Loucy (cell line): ENCODE measurements around the gene RND2.

Experiments
- H2AFZ ChIP-seq: fragments of 200-600 bp; sonication (generic); 2 replicates; pipeline ENCODE4 v1.6.0; 2016; ENCODE audit warnings: antibody characterized with exemption, mild to moderate bottlenecking, low read length, moderate library complexity
- H3F3A ChIP-seq: fragments of 200-600 bp; 2 replicates; pipeline ENCODE4 v1.6.0; 2016; ENCODE audit warnings: antibody characterized with exemption, low read depth, mild to moderate bottlenecking
- H3K27me3 ChIP-seq: fragments of 200-600 bp; sonication (generic); 2 replicates; pipeline ENCODE4 v1.6.1; 2014; ENCODE audit warnings: low read length, mild to moderate bottlenecking; ENCODE audit not compliant: insufficient read depth, poor library complexity, severe bottlenecking
- H3K36me3 ChIP-seq: fragments of 200-600 bp; sonication (generic); 2 replicates; pipeline ENCODE4 v1.6.1; 2016; ENCODE audit warnings: low read length; ENCODE audit not compliant: insufficient read depth
- H3K4me1 ChIP-seq: fragments of 200-600 bp; sonication (generic); 2 replicates; pipeline ENCODE4 v1.5.1; 2014; ENCODE audit warnings: low read length, mild to moderate bottlenecking; ENCODE audit not compliant: insufficient read depth, poor library complexity, severe bottlenecking
- H3K4me2 ChIP-seq: fragments of 200-600 bp; sonication (generic); 2 replicates; pipeline ENCODE4 v1.6.0; 2014; ENCODE audit warnings: antibody characterized with exemption, low read length, low read depth, mild to moderate bottlenecking; ENCODE audit not compliant: poor library complexity, severe bottlenecking
- H3K4me3 ChIP-seq: fragments of 200-600 bp; sonication (generic); 2 replicates; pipeline ENCODE4 v1.5.1; 2014; ENCODE audit warnings: low read length, mild to moderate bottlenecking, mixed read lengths; ENCODE audit not compliant: poor library complexity, severe bottlenecking
- H3K79me2 ChIP-seq: fragments of 200-600 bp; sonication (generic); 2 replicates; pipeline ENCODE4 v1.6.1; 2014; ENCODE audit warnings: low read length; ENCODE audit not compliant: insufficient read depth
- H3K9ac ChIP-seq: fragments of 200-600 bp; sonication (generic); 2 replicates; pipeline ENCODE4 v1.6.0; 2014; ENCODE audit warnings: mild to moderate bottlenecking, low read depth, low read length, moderate library complexity; ENCODE audit not compliant: poor library complexity, severe bottlenecking
- H3K9me2 ChIP-seq: fragments of 200-600 bp; sonication (generic); replicated peaks from 2 replicates; pipeline ENCODE4 v1.6.1; 2016; ENCODE audit warnings: low read depth, low read length, mixed read lengths
- H3K9me3 ChIP-seq: fragments of 200-600 bp; sonication (generic); 2 replicates; pipeline ENCODE4 v1.6.1; 2014; ENCODE audit warnings: mild to moderate bottlenecking, antibody characterized with exemption, low read length, low read depth; ENCODE audit not compliant: insufficient read depth
- H4K20me1 ChIP-seq: fragments of 200-600 bp; sonication (generic); 2 replicates; pipeline ENCODE4 v1.6.0; 2014; ENCODE audit warnings: antibody characterized with exemption, low read length, mild to moderate bottlenecking; ENCODE audit not compliant: insufficient read depth, poor library complexity, severe bottlenecking
- EZH2phosphoT487 ChIP-seq: fragments of 200-600 bp; IDR thresholded peaks from 2 replicates; pipeline ENCODE4 v1.6.1; 2018; ENCODE audit warnings: antibody characterized with exemption, mild to moderate bottlenecking, moderate library complexity, borderline replicate concordance
- TF ChIP-seq, protein P1 (sequence below): fragments of 200-600 bp; sonication (generic); conservative IDR thresholded peaks from 2 replicates; pipeline ENCODE4 v1.5.1; 2014; ENCODE audit warnings: mild to moderate bottlenecking, antibody characterized with exemption, low read length

Gene RND2

DNA sequence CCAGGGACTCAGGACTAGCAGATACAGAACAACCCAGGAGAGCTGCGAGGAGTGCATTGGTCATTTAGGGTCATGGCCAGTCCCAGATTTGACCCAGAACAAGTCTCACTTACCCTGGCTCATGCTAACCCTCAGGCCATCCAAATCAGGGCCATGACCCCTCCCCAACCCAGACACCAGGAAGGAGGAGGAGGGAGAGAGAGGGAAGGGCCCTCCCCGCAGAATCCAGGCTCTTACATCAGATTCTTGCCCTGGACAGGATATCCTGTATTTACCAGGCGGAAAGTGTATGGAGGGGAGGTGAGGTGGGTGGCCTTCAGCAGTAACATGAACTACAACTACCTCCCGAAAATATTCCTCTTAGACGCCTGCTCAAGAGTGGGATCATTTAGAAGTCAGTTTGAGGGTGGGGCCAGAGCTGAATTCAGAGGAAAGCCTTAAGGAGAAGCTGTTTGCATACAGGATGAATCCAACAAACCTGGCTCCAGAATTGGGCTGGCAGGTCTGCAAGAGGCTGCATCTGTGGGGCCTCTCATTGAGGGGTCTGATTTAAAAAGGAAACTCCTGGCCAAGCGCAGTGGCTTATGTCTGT is 4.9 kb upstream of the RND2 start:
- Histone ChIP-seq H3K9ac (peak overlapping the region; percentile 94), H3K36me3 (peaks cover 18% of the 10 kb centered on the region; the same call in 1 of the 2 replicates), H4K20me1 (peaks cover 24% of the 10 kb centered on the region), H3K4me1 (peaks cover 34% of the 10 kb centered on the region), H3F3A (0 out of 2 replicates have a peak, but pooled peaks cover 4% of the 10 kb centered on the region), H3K9me3 (no peaks in the 10 kb centered on the region), H3K79me2 (peaks cover 46% of the 10 kb centered on the region), H2AFZ (no peak overlapping the region), H3K9me2 (no peaks in the 10 kb centered on the region), H3K27me3 (no peaks in the 10 kb centered on the region), H3K4me2 (peak overlapping the region; percentile 91), H3K4me3 (peak overlapping the region; percentile 92)
- TF ChIP-seq, protein P1, sequence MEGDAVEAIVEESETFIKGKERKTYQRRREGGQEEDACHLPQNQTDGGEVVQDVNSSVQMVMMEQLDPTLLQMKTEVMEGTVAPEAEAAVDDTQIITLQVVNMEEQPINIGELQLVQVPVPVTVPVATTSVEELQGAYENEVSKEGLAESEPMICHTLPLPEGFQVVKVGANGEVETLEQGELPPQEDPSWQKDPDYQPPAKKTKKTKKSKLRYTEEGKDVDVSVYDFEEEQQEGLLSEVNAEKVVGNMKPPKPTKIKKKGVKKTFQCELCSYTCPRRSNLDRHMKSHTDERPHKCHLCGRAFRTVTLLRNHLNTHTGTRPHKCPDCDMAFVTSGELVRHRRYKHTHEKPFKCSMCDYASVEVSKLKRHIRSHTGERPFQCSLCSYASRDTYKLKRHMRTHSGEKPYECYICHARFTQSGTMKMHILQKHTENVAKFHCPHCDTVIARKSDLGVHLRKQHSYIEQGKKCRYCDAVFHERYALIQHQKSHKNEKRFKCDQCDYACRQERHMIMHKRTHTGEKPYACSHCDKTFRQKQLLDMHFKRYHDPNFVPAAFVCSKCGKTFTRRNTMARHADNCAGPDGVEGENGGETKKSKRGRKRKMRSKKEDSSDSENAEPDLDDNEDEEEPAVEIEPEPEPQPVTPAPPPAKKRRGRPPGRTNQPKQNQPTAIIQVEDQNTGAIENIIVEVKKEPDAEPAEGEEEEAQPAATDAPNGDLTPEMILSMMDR, result no peak

DNA sequence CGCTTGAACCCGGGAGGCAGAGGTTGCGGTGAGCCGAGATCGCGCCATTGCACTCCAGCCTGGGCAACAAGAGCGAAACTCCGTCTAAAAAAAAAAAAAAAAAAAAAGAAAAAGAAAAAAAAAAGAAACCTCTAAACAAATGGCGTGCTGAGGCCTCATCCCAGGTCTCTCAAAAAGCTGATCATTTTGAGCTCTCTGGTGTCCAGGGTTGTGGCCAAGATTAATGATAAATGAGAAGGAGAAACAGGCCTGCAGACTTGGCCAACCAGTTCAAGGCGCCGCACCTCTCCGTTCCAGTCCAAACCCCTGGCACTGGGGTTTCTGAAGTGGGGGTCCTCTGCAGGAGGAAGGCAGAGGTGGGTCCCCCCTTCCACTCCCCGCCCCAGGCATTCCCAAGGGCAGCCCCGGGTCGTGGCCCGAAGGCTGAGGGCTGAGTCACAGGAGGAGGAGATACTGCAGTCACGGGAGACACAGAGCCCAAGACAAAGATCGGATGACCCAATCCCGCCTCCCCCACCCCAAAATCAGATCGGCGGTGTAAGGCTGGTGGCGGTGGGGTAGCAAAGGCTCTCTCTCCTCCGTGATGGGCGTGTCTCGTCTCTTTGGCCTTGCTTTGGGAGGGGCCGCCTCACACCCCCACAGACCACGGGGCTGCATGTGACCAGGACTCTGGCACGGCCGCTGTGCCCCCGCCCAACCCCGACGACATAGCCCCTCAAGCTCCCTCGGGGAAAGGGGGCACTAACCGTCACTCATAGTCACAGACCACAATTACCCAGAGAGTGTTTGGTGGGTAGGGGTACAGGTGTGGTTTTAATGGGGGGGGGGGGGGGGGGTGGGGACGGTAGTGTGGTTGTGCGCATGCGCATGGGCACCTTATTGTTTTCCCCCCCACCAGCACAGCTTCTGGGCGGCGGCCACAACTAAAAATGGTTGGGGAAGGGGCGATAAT is 4.0 kb upstream of the RND2 start:
- H3K79me2 ChIP-seq, result peaks cover 46% of the 10 kb centered on the region
- H3K36me3 ChIP-seq, result peaks cover 11% of the 10 kb centered on the region; the same call in 1 of the 2 replicates
- peak overlapping the region; percentile 96 for H2AFZ ChIP-seq
- H4K20me1 ChIP-seq, result peaks cover 24% of the 10 kb centered on the region
- peaks cover 36% of the 10 kb centered on the region for H3K4me1 ChIP-seq
- H3K4me2 ChIP-seq, result peak overlapping the region; percentile 91
- H3K27me3 ChIP-seq, result no peaks in the 10 kb centered on the region
- no peaks in the 10 kb centered on the region for H3K9me2 ChIP-seq
- TF ChIP-seq EZH2phosphoT487, result no peak
- TF ChIP-seq, protein P1, result no peak
- H3K4me3 ChIP-seq, result peak overlapping the region; percentile 92
- H3K9me3 ChIP-seq, result no peaks in the 10 kb centered on the region
- peaks cover 7% of the 10 kb centered on the region; the same call in 1 of the 2 replicates for H3F3A ChIP-seq
- peak overlapping the region; percentile 94 for H3K9ac ChIP-seq

- Histone ChIP-seq H4K20me1 (peaks cover 24% of the 10 kb centered on the region), H3K4me1 (peaks cover 45% of the 10 kb centered on the region)
- no peak for TF ChIP-seq EZH2phosphoT487
- TF ChIP-seq, protein P1, result 0 out of 2 replicates have a peak, but pooled peaks have one; percentile 8
Measured at GRCh38 chr17:43021741-43022512, 3.1 kb upstream of the RND2 start, which contains the start of gene VAT1. Gene VAT1 (minus strand): TSS chr17:43022385. CDS start chr17:43022322, 63 bp downstream.

More at GRCh38 chr17:43021741-43022512, 3.1 kb upstream of the RND2 start, which contains the start of gene VAT1:
- Histone ChIP-seq H3K9me2 (no peaks in the 10 kb centered on the region), H3K4me3 (peak within 1 kb of the TSS; percentile 92), H3K79me2 (peaks cover 42% of the 10 kb centered on the region), H3K9me3 (no peaks in the 10 kb centered on the region), H3K4me2 (peak within 1 kb of the TSS; percentile 91), H3F3A (peaks cover 11% of the 10 kb centered on the region; the same call in 1 of the 2 replicates), H2AFZ (peak within 1 kb of the TSS; percentile 96), H3K36me3 (peaks cover 4% of the 10 kb centered on the region; the same call in 1 of the 2 replicates), H3K9ac (peak within 1 kb of the TSS; percentile 94), H3K27me3 (no peaks in the 10 kb centered on the region)
